RWPE1 (cell line): ENCODE data around the gene GTF3C5.
"Not testable (repeated sequence)": the region's sequence is repeated elsewhere in the genome, so short reads cannot be mapped to it uniquely, and the experiment has no call there.

Experiments used
- CTCF ChIA-PET: fragments of 350-600 bp; sonication (Branson Sonifier 250); formaldehyde crosslinking; extraction: SDS; loops from one replicate; lab custom pipeline; 2021; lab: Yijun Ruan, JAX
- POLR2A ChIA-PET: fragments of 400-600 bp; formaldehyde crosslinking; extraction: SDS; loops from one replicate; lab custom pipeline; 2020; ENCODE audit warnings: antibody characterized with exemption; ENCODE audit not compliant: low non-redundant PET; lab: Yijun Ruan, JAX
- DNase-seq: peaks from one replicate; pipeline ENCODE4 v3.0.0; 2012; ENCODE audit warnings: low spot score
- H3K27ac ChIP-seq: fragments of 450-650 bp; 2 replicates; pipeline ENCODE4 v1.5.1; 2017
- TF ChIP-seq, protein P1 (sequence below): fragments of 450-650 bp; conservative IDR thresholded peaks from 2 replicates; pipeline ENCODE4 v1.5.1; 2017; ENCODE audit warnings: low read depth, mild to moderate bottlenecking

GTF3C5 gene

DNA sequence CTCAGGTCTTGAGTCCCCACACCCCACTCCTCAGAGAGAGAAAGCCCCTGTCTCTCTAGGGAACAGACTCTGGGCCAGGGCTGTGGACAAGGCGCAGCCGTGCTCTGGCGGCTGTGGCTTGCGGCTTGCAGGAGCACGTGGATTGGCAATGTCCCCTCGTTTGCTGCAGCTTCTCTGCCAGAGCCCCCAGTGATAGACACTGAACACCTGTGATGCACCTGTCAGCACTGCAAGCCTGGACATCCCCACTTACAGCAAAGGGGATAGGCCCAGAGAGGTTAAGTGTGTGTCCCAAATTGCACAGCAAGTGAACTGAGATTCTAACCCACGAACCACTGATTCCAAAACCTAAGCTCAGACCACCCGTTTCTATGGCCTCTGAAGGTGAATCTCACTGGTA lies 45.3 kb upstream of the GTF3C5 start:
- POLR2A ChIA-PET = no interaction called here
- TF ChIP-seq, protein P1, sequence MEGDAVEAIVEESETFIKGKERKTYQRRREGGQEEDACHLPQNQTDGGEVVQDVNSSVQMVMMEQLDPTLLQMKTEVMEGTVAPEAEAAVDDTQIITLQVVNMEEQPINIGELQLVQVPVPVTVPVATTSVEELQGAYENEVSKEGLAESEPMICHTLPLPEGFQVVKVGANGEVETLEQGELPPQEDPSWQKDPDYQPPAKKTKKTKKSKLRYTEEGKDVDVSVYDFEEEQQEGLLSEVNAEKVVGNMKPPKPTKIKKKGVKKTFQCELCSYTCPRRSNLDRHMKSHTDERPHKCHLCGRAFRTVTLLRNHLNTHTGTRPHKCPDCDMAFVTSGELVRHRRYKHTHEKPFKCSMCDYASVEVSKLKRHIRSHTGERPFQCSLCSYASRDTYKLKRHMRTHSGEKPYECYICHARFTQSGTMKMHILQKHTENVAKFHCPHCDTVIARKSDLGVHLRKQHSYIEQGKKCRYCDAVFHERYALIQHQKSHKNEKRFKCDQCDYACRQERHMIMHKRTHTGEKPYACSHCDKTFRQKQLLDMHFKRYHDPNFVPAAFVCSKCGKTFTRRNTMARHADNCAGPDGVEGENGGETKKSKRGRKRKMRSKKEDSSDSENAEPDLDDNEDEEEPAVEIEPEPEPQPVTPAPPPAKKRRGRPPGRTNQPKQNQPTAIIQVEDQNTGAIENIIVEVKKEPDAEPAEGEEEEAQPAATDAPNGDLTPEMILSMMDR = no peak
- CTCF ChIA-PET = interaction anchor here (1.4 kb wide), 1 partner anchor 8 kb away, joined by 5 read pairs; no protein-coding TSS in a partner anchor
- no peak overlapping the region for H3K27ac ChIP-seq
- no peak for DNase-seq

DNA sequence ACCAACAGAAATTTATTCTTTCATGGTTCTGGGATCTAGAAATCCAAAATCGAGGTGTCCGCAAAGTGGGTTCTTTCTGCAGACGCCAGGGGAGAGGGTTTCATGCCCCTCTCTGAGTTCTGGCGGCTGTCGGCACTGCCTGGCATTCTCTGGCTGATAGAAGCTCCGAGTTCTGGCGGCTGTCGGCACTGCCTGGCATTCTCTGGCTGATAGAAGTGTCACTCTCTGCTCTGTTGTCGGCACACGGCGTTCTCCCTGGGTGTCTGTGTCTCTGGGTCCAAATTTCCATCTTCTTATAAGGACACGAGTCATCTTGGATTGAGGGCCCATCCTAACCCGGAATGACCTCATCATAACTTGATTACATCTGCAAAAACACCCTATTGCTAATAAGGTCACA lies 44.7 kb upstream of the GTF3C5 start:
- ChIA-PET CTCF (interaction anchor here (1.4 kb wide), 1 partner anchor 9 kb away, joined by 5 read pairs; no protein-coding TSS in a partner anchor), POLR2A (no interaction called here)
- DNase-seq = no peak
- H3K27ac ChIP-seq = no peak overlapping the region
- TF ChIP-seq, protein P1 = no peak

DNA sequence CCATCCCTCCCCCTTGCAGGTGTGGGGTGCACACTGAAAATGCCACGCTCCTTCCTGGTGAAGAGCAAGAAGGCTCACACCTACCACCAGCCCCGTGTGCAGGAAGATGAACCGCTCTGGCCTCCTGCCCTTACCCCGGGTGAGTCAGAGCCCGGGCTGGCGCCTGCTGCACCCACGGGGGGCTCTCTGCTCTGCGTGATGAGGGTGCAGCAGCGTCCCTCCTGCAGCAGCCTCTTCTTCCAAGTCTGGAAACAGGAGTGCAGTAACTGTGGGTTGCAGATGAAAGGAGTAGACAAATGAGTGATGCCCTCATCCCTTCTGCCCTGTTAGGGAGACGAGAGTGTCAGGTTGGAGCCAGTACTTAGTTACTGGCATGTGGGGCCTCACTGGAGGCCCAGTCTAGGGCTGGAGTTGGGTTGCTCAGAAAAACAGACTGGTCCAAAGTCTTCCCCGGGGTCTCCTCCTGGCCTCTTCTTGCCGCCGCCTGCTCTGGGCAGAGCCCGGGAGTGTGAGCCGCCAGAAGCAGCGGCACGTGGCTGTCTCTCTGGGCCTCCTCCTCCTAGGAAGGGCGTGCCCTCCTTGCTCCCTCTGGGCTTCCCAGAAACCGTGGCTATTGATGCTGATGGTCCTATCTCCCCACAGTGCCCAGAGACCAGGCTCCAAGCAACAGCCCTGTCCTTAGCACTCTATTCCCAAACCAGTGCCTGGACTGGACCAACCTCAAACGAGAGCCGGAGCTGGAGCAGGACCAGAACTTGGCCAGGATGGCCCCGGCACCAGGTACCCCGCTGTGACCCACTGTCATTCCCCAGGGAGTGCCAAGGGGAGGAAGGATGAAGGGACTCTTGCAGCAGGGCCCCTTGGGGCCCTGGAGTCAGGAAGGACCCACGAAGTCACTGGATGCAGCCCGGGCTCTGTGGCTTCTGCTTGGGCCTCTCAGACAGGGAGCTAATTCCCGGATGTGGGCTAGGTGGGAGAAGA lies 43.9 kb upstream of the GTF3C5 start:
- TF ChIP-seq, protein P1 = no peak
- no peak for DNase-seq
- H3K27ac ChIP-seq = no peak overlapping the region
- CTCF ChIA-PET = interaction anchor here (1.0 to 2.3 kb wide), 3 partner anchors 9 to 35 kb away, joined by 3 to 8 read pairs (median 5); partner anchors contain the start of gene GFI1B
- POLR2A ChIA-PET = no interaction called here

DNA sequence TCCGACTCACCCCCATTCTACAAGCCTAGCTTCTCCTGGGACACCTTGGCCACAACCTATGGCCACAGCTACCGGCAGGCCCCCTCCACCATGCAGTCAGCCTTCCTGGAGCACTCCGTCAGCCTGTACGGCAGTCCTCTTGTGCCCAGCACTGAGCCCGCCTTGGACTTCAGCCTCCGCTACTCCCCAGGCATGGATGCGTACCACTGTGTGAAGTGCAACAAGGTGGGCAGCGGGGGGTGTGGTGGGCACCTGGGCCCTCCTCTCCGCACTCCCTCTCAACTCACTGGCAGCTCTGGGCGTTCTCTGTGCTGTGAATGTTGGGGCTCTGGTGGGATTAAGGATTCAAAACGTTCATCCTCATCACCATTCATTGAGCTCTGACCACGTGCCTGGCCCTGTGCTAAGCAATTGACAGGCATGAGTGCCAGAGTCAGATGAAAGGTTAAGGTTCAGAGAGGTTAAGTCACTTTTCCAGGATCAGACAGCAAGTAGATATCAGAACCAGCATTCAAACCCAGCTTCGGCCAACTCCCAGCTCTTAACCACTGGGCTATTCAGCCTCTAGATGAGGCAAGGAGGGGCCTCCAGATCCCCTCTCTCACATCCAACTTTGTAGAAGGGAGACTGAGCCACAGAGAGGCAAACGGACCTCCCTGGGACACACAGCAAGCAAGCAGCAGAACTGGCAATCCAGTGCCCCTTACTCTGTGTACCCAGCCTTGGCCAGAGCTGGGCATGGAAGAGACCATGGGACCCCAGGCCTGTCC lies 42.4 kb upstream of the GTF3C5 start:
- DNase-seq = no peak
- CTCF ChIA-PET = interaction anchor here (1.0 to 2.3 kb wide), 2 partner anchors 10 to 33 kb away, joined by 3 to 8 read pairs; partner anchors contain the start of gene GFI1B
- H3K27ac ChIP-seq = no peak overlapping the region
- TF ChIP-seq, protein P1 = no peak
- POLR2A ChIA-PET = no interaction called here

DNA sequence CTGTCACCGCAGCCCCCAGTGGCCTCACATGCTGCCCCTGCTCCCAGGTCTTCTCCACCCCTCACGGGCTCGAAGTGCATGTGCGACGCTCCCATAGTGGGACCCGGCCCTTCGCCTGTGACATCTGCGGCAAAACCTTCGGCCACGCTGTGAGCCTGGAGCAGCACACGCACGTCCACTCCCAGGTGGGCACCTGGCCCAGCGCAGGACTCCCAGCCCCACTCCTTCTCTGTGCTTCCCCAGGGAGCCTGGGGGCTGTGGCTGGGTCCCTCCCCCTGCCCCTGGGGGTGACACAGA lies 41.8 kb upstream of the GTF3C5 start:
- TF ChIP-seq, protein P1 = no peak
- DNase-seq = no peak
- no peak overlapping the region for H3K27ac ChIP-seq
- ChIA-PET POLR2A (no interaction called here), CTCF (interaction anchor here (2.3 kb wide), 1 partner anchor 11 kb away, joined by 8 read pairs; the partner anchor contains the start of gene GFI1B)

DNA sequence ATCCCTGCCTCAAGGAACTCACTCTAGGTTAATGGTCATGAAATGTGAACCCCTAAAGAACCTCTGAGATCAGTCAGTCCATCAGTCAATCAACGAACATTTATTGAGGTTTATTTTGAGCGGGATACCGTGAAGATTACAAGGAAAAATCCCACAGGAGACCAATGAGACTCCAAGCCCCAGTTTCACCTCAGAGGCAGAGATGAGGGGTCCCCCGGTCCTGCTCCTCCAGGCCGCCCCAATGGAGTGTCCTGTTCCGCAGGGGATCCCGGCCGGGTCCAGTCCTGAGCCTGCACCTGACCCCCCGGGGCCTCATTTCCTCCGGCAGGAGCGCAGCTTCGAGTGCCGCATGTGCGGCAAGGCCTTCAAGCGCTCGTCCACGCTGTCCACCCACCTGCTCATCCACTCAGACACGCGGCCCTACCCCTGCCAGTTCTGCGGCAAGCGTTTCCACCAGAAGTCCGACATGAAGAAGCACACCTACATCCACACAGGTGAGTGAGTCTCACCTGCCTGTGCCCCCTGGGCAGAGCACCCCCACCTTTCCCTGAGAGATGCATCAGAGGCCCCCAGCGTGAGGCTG lies 41.3 kb upstream of the GTF3C5 start:
- no peak for DNase-seq
- H3K27ac ChIP-seq = no peak overlapping the region
- TF ChIP-seq, protein P1 = no peak
- CTCF ChIA-PET = no interaction called here
- POLR2A ChIA-PET = no interaction called here

DNA sequence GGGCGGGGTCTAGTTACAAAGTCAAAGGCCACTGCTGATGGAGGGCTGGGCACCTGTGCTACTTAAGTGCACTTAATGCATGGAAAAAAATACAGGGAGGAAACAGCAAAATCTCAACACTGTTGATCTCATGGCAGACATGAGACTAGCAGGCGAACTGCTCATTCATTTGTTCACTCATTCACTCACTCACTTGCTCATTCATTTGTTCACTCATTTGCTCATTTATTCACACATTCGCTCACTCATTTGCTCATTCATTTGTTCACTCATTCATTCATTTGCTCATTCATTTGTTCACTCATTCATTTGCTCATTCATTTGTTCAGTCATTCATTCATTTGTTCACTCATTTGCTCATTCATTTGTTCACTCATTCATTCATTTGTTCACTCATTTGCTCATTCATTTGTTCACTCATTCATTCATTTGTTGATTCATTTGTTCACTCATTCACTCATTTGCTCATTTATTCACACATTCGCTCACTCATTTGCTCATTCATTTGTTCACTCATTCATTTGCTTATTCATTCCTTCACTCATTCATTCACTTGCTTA lies 40.7 kb upstream of the GTF3C5 start:
- DNase-seq = not testable (repeated sequence)

More for the DNA sequence above, 40.7 kb upstream of the GTF3C5 start:
- CTCF ChIA-PET = interaction anchor here (0.6 kb wide), 1 partner anchor 32 kb away, joined by 3 read pairs; no protein-coding TSS in a partner anchor
- H3K27ac ChIP-seq, POLR2A ChIA-PET: not testable (repeated sequence)
